Ascending aorta (tissue), 2 donors: ENCODE results near the gene GRIK1. TPM values are rescaled to one million over a fixed set of nuclear protein-coding genes. Genes with fewer than 3 reads are reported as not detected.

ENCODE experiments used
- DNase-seq, 2 donors: peaks; one replicate each; pipeline ENCODE4 v3.0.0-alpha.2; 2019; ENCODE audit warnings: low spot score in 2 of 2
- H3K27ac ChIP-seq, 2 donors: fragments of 200-600 bp; sonication (generic); one replicate each; pipeline ENCODE4 v1.5.1; 2016 to 2017; ENCODE audit warnings: mild to moderate bottlenecking in 1 of 2
- H3K27me3 ChIP-seq: fragments of 200-600 bp; sonication (generic); one replicate; pipeline ENCODE4 v1.5.1; 2017
- H3K36me3 ChIP-seq, 2 donors: fragments of 200-600 bp; sonication (generic); one replicate each; pipeline ENCODE4 v1.5.1; 2016
- H3K4me1 ChIP-seq, 2 donors: fragments of 200-600 bp; sonication (generic); one replicate each; pipeline ENCODE4 v1.5.1; 2016 to 2017; ENCODE audit warnings: mild to moderate bottlenecking in 1 of 2
- H3K4me3 ChIP-seq, 2 donors: fragments of 200-600 bp; sonication (generic); one replicate each; pipeline ENCODE4 v1.5.1; 2016 to 2017; ENCODE audit warnings: mild to moderate bottlenecking in 1 of 2
- H3K9me3 ChIP-seq, 2 donors: fragments of 200-600 bp; sonication (generic); one replicate each; pipeline ENCODE4 v1.5.1; 2016
- intact Hi-C: fragments of 100-400 bp; cut with DNase I; formaldehyde crosslinking; loops from one replicate; pipeline ENCODE4 v1.15.1; 2023
- total RNA-seq: library from RNA; depleted of rRNA; stranded (reverse); fragments of >200 nt; gene quantifications from one replicate; pipeline ENCODE4 v1.1.0, GENCODE V29; 2016
- TF ChIP-seq, protein P1 (sequence below), 3 experiments: fragments of 200-600 bp in 2 of 3; fragments of 450-650 bp in 1 of 3; sonication (generic) in 2 of 3; IDR thresholded peaks; one replicate each; pipeline ENCODE4 v1.5.1; 2016 to 2019; ENCODE audit warnings: antibody characterized with exemption in 3 of 3, mild to moderate bottlenecking in 1 of 3, moderate library complexity in 1 of 3

The GRIK1 gene
- total RNA-seq, 1 donor from 2014 or later, result not detected

DNA sequence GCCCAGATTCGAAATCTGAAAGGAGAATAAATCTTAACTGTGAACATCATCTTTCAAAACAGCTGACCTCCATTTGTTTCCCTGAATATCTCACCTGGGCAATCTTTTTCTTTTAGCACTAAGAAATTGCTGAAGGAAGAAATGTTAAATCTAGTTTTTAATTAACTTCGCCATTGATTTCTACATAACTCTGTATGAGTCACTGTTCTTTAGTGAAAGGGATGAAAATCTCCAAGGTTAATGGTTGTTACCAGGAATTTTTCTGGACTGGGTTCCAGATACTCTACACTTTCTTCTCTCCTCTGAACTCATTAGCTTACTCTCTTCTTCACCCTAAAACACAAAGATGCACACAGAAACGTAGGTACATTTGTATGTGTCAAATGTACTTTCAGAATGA, 405.3 kb downstream of the GRIK1 start:
- Histone ChIP-seq H3K4me1 (no peaks in the 10 kb centered on the region), H3K36me3 (no peaks in the 10 kb centered on the region), H3K27me3 (no peaks in the 10 kb centered on the region), H3K9me3 (no peaks in the 10 kb centered on the region), H3K4me3 (no peak overlapping the region), H3K27ac (no peak overlapping the region)
- TF ChIP-seq, protein P1, sequence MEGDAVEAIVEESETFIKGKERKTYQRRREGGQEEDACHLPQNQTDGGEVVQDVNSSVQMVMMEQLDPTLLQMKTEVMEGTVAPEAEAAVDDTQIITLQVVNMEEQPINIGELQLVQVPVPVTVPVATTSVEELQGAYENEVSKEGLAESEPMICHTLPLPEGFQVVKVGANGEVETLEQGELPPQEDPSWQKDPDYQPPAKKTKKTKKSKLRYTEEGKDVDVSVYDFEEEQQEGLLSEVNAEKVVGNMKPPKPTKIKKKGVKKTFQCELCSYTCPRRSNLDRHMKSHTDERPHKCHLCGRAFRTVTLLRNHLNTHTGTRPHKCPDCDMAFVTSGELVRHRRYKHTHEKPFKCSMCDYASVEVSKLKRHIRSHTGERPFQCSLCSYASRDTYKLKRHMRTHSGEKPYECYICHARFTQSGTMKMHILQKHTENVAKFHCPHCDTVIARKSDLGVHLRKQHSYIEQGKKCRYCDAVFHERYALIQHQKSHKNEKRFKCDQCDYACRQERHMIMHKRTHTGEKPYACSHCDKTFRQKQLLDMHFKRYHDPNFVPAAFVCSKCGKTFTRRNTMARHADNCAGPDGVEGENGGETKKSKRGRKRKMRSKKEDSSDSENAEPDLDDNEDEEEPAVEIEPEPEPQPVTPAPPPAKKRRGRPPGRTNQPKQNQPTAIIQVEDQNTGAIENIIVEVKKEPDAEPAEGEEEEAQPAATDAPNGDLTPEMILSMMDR (IDR thresholded peaks at IDR 0.05), result no peak
- DNase-seq, result no peak
- intact Hi-C loops, result no loop called here

DNA sequence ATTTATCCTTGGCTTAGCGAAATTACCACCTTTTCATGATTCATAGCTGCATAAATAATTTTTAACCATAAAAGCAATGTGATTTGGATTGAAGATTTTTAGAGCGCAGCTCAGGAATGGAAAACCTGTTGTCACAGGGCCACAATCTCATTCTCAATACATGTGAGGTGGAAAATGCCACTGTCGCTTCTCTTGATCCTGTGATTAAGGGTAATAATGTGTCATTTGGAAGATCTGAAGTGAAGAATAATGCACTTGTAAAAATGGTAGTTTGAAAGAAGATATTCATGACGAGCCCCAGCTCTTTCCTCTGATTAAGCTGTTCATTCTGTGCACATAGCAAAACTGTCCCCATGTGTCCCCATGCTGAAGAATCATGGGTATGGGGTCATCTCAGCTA, 410.7 kb downstream of the GRIK1 start:
- intact Hi-C loops, result no loop called here
- no peaks in the 10 kb centered on the region for H3K27me3 ChIP-seq
- H3K9me3 ChIP-seq, result no peaks in the 10 kb centered on the region
- no peaks in the 10 kb centered on the region for H3K36me3 ChIP-seq
- DNase-seq, result no peak
- H3K27ac ChIP-seq, result no peak overlapping the region
- TF ChIP-seq, protein P1 (IDR thresholded peaks at IDR 0.05), result no peak
- no peaks in the 10 kb centered on the region for H3K4me1 ChIP-seq
- no peak overlapping the region for H3K4me3 ChIP-seq

DNA sequence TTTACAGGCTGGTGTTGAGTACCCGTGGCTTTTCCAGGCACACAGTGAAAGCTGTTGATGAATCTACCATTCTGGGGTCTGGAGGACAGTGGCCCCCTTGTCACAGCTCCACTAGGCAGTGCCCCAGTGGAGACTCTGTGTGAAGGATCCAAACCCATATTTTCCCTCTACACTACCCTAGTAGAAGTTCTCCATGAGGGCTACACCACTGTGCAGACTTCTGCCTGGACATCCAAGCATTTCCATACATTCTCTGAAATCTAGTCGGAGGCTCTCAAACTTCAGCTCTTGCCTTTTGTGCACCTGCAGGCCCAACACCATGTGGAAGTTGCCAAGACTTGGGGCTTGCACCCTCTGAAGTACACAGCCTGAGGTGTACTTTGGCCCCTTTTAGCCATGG, 413.3 kb downstream of the GRIK1 start:
- Histone ChIP-seq H3K36me3 (no peaks in the 10 kb centered on the region), H3K9me3 (no peaks in the 10 kb centered on the region), H3K4me3 (no peak overlapping the region), H3K27ac (no peak overlapping the region), H3K27me3 (no peaks in the 10 kb centered on the region), H3K4me1 (no peaks in the 10 kb centered on the region)
- TF ChIP-seq, protein P1 (IDR thresholded peaks at IDR 0.05), result no peak
- DNase-seq, result no peak
- intact Hi-C loops, result no loop called here

DNA sequence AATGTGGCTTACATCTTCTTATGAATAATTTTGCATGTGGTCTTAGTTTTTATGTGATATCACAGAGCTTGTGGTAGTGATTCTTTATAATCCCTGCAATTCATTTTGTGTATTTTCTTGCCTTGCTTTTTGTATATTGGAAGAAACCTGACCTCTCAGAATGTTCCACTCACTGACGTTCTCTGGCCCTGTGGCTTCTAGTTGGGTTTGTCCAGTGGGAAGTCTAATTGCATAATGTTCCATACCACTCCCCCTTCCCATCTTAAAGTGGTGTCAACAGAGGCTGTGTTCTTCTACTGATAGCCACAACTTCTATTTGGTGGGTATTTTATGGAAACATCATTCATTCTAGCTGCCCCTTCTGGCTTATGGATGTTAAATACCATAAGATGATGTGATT, 415.7 kb downstream of the GRIK1 start:
- Histone ChIP-seq H3K27ac (no peak overlapping the region), H3K9me3 (no peaks in the 10 kb centered on the region), H3K4me1 (no peaks in the 10 kb centered on the region), H3K36me3 (no peaks in the 10 kb centered on the region), H3K4me3 (no peak overlapping the region), H3K27me3 (no peaks in the 10 kb centered on the region)
- intact Hi-C loops, result no loop called here
- TF ChIP-seq, protein P1 (IDR thresholded peaks at IDR 0.05), result no peak
- no peak for DNase-seq

DNA sequence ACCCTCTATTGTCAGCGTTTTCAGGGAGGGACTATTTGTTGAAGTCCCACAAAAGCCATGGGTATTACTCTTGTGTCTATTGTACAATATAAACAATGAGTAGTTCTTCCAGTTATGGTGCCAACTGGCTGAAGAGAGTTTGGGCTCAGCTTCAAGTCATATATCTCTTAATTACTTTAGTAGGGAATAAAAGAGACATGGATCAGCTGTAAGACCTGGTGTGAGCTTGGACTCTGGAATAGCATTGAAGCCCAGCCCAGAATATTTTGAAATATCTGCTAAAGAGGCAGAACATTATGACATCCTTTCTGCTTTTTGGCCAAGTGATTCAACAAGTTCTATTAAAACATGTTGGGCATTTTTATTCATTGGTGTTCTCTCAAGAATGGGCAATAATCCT, 416.1 kb downstream of the GRIK1 start:
- TF ChIP-seq, protein P1 (IDR thresholded peaks at IDR 0.05), result no peak
- DNase-seq, result no peak

DNA sequence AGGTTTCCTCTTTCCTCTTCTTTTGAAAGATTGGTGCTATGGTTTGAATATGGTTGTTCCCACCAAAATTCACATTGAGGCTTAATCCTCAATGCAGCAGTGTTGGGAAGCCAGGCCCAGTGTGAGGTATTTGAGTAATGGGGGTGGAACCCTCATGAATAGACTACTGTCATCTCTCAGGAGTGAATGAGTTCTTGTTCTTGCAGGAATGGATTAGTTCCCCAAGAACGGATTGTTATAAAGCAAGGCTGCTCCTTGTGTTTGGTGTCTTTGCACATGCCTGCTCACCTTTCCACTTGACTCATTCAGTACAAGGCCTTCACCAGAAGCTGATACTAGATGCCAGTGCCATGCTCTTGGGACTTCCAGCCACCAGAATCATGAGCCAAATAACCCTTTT, 417.9 kb downstream of the GRIK1 start:
- Histone ChIP-seq H3K9me3 (no peaks in the 10 kb centered on the region), H3K4me3 (no peak overlapping the region), H3K27ac (no peak overlapping the region), H3K27me3 (no peaks in the 10 kb centered on the region), H3K4me1 (no peaks in the 10 kb centered on the region), H3K36me3 (no peaks in the 10 kb centered on the region)
- TF ChIP-seq, protein P1 (IDR thresholded peaks at IDR 0.05), result no peak
- DNase-seq, result no peak
- intact Hi-C loops, result no loop called here

More for the DNA sequence above, 416.1 kb downstream of the GRIK1 start:
- Histone ChIP-seq H3K27me3 (no peaks in the 10 kb centered on the region), H3K27ac (no peak overlapping the region), H3K4me1 (no peaks in the 10 kb centered on the region), H3K9me3 (no peaks in the 10 kb centered on the region), H3K36me3 (no peaks in the 10 kb centered on the region), H3K4me3 (no peak overlapping the region)
- intact Hi-C loops, result no loop called here
